CD4-positive, alpha-beta T cell (primary cell): Measurements from ENCODE around the gene ANO4. TPM values are rescaled to one million over a fixed set of nuclear protein-coding genes. Genes with fewer than 3 reads are reported as not detected.

Experiments
- ATAC-seq: fragments of 200-7000 bp; cut with Tn5 transposase; one replicate; pipeline ENCODE4 v1.10.0; 2022; ENCODE audit warnings: mild to moderate bottlenecking; ENCODE audit not compliant: poor library complexity
- CTCF ChIA-PET: fragments of 350-600 bp; sonication (Branson Sonifier 250); formaldehyde crosslinking; loops from one replicate; lab custom pipeline; 2021; ENCODE audit warnings: antibody characterized with exemption, inconsistent platforms; lab: Charles Lee
- POLR2A ChIA-PET: fragments of 350-600 bp; sonication (Branson Sonifier 250); formaldehyde crosslinking; loops from one replicate; lab custom pipeline; 2021; ENCODE audit warnings: antibody characterized with exemption, inconsistent platforms; lab: Charles Lee
- DNase-seq, 14 experiments: peaks; one replicate each; pipeline ENCODE4 v3.0.0-alpha.2; 2013 to 2020; ENCODE audit warnings: mixed read lengths in 2 of 14
- H3K27ac ChIP-seq, 2 donors: one replicate each; pipeline versions ENCODE4 v1.5.1 to v1.7.0; 2013; ENCODE audit warnings: low read length in 2 of 2, low read depth in 1 of 2, mild to moderate bottlenecking in 1 of 2
- H3K27me3 ChIP-seq, 2 experiments: 1 replicate in 1 of 2; 2 replicates in 1 of 2; pipeline versions ENCODE4 v1.6.1 to v1.7.0; 2013; ENCODE audit warnings: low read length in 2 of 2, control low read depth in 1 of 2, mild to moderate bottlenecking in 1 of 2, moderate library complexity in 1 of 2; ENCODE audit not compliant: insufficient read depth in 2 of 2, control insufficient read depth in 1 of 2
- H3K36me3 ChIP-seq: one replicate; pipeline ENCODE4 v1.6.1; 2013; ENCODE audit warnings: low read length, control low read depth; ENCODE audit not compliant: insufficient read depth
- H3K4me1 ChIP-seq: one replicate; pipeline ENCODE4 v1.6.1; 2013; ENCODE audit warnings: low read length, control low read depth; ENCODE audit not compliant: insufficient read depth
- H3K4me3 ChIP-seq: one replicate; pipeline ENCODE4 v1.5.1; 2013; ENCODE audit warnings: mild to moderate bottlenecking, low read length, moderate library complexity
- H3K9me3 ChIP-seq, 2 experiments: 1 replicate in 1 of 2; 2 replicates in 1 of 2; pipeline versions ENCODE4 v1.6.1 to v1.7.0; 2013; ENCODE audit warnings: low read length in 2 of 2, mild to moderate bottlenecking in 2 of 2, control low read depth in 1 of 2, moderate library complexity in 1 of 2; ENCODE audit not compliant: control insufficient read depth in 1 of 2, insufficient read depth in 1 of 2
- H3K27ac Mint-ChIP-seq: one replicate; pipeline ENCODE4 v1.8.0; 2020; ENCODE audit warnings: mixed read lengths
- H3K27me3 Mint-ChIP-seq: one replicate; pipeline ENCODE4 v1.8.0; 2021; ENCODE audit warnings: mixed read lengths
- H3K36me3 Mint-ChIP-seq: one replicate; pipeline ENCODE4 v1.8.0; 2021; ENCODE audit warnings: low read depth, mixed read lengths
- H3K4me1 Mint-ChIP-seq: one replicate; pipeline ENCODE4 v1.8.0; 2021; ENCODE audit warnings: low read depth, mixed read lengths
- H3K4me3 Mint-ChIP-seq: one replicate; pipeline ENCODE4 v1.8.0; 2020; ENCODE audit warnings: mild to moderate bottlenecking, mixed read lengths
- H3K9me3 Mint-ChIP-seq: one replicate; pipeline ENCODE4 v1.8.0; 2020; ENCODE audit warnings: mixed read lengths
- intact Hi-C, 2 experiments: fragments of 100-400 bp; cut with DNase I in 1 of 2; cut with micrococcal nuclease in 1 of 2; formaldehyde crosslinking; loops; one replicate each; pipeline versions ENCODE4 v1.15.1 to v1.9.0; 2023 to 2025; cut with DNase I, micrococcal nuclease
- total RNA-seq, 174 experiments: library from RNA in 2 of 174; stranded (reverse) in 2 of 174; gene quantifications; one replicate each; pipeline ENCODE4 v1.2.3 and lab custom pipeline; 2021 to 2026
- TF ChIP-seq, protein P1 (sequence below): fragments of 200-600 bp; IDR thresholded peaks from one replicate; pipeline ENCODE4 v1.8.0; 2022; ENCODE audit warnings: antibody characterized with exemption, mild to moderate bottlenecking

Gene ANO4
- total RNA-seq, 2 experiments from 2014 or later: not detected

- DNase-seq (no peak), ATAC-seq (no peak)
- Mint-ChIP-seq H3K36me3 (no peaks in the 10 kb centered on the region), H3K4me1 (no peaks in the 10 kb centered on the region), H3K27me3 (no peaks in the 10 kb centered on the region), H3K27ac (no peak overlapping the region), H3K9me3 (peaks cover 3% of the 10 kb centered on the region), H3K4me3 (no peak overlapping the region)
- peaks cover 0 to 3% of the 10 kb centered on the region in 2 experiments for H3K9me3 ChIP-seq
- no peaks in the 10 kb centered on the region for H3K4me1 ChIP-seq
- ChIA-PET POLR2A (no interaction called here), CTCF (no interaction called here)
- H3K36me3 ChIP-seq: no peaks in the 10 kb centered on the region
- TF ChIP-seq, protein P1, sequence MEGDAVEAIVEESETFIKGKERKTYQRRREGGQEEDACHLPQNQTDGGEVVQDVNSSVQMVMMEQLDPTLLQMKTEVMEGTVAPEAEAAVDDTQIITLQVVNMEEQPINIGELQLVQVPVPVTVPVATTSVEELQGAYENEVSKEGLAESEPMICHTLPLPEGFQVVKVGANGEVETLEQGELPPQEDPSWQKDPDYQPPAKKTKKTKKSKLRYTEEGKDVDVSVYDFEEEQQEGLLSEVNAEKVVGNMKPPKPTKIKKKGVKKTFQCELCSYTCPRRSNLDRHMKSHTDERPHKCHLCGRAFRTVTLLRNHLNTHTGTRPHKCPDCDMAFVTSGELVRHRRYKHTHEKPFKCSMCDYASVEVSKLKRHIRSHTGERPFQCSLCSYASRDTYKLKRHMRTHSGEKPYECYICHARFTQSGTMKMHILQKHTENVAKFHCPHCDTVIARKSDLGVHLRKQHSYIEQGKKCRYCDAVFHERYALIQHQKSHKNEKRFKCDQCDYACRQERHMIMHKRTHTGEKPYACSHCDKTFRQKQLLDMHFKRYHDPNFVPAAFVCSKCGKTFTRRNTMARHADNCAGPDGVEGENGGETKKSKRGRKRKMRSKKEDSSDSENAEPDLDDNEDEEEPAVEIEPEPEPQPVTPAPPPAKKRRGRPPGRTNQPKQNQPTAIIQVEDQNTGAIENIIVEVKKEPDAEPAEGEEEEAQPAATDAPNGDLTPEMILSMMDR: no peak
- H3K4me3 ChIP-seq: no peak overlapping the region
- no peaks in the 10 kb centered on the region for H3K27me3 ChIP-seq
- intact Hi-C loops: no loop called here
- no peak overlapping the region for H3K27ac ChIP-seq
Measured at GRCh38 chr12:100904270-100904669, 109.7 kb downstream of the ANO4 start.

GRCh38 chr12:100908501-100908900 is 113.9 kb downstream of the ANO4 start:
- H3K4me1 ChIP-seq: no peaks in the 10 kb centered on the region
- no peaks in the 10 kb centered on the region for H3K9me3 Mint-ChIP-seq
- no peaks in the 10 kb centered on the region for H3K4me1 Mint-ChIP-seq
- POLR2A ChIA-PET: no interaction called here
- no peak overlapping the region for H3K27ac ChIP-seq
- H3K36me3 Mint-ChIP-seq: no peaks in the 10 kb centered on the region
- CTCF ChIA-PET: no interaction called here
- TF ChIP-seq, protein P1: no peak
- no peak for DNase-seq
- no peak overlapping the region for H3K4me3 Mint-ChIP-seq
- no peaks in the 10 kb centered on the region for H3K9me3 ChIP-seq
- intact Hi-C loops: no loop called here
- no peak for ATAC-seq
- H3K27me3 ChIP-seq: no peaks in the 10 kb centered on the region
- H3K27me3 Mint-ChIP-seq: no peaks in the 10 kb centered on the region
- no peak overlapping the region for H3K27ac Mint-ChIP-seq
- no peaks in the 10 kb centered on the region for H3K36me3 ChIP-seq
- no peak overlapping the region for H3K4me3 ChIP-seq

DNA sequence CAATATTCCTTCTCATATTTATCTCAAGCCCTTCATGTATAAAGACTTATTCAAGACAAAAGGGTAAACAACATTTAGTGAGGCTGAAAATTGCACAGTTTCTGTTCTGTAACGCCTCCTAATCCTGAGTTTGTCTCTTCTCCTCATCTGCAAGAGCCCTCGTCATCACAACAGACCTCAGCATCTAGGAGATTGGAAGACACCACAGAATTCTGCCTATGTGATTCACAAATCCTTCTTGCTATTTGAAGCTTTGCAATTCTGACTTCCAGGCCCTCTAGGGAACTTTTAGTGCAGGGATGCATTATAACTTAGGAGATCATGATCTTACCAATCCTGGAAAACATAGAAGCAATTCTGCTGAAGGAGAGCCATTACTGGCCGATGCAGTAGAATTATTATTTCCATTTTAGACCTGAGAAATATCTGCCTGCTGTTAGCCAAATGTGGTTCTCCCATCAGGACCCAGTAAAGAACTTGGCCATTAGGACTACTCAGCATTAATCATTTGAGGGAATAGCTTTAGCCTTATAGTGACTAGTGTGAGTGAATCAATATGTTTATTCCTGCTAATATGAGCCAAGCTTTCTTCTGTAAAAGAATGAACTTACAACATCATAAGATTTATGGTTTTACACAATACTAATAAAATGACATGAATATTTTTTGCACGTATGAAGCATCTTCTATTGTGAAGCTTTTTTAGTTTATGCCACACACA is 119.5 kb downstream of the ANO4 start:
- Mint-ChIP-seq H3K27me3 (no peaks in the 10 kb centered on the region), H3K36me3 (no peaks in the 10 kb centered on the region), H3K4me3 (no peak overlapping the region), H3K4me1 (no peaks in the 10 kb centered on the region), H3K27ac (no peak overlapping the region), H3K9me3 (no peaks in the 10 kb centered on the region)
- Histone ChIP-seq H3K4me3 (no peak overlapping the region), H3K27me3 (no peaks in the 10 kb centered on the region), H3K4me1 (no peaks in the 10 kb centered on the region), H3K36me3 (no peaks in the 10 kb centered on the region), H3K9me3 (no peaks in the 10 kb centered on the region), H3K27ac (no peak overlapping the region)
- no peak for ATAC-seq
- intact Hi-C loops: no loop called here
- ChIA-PET CTCF (no interaction called here), POLR2A (no interaction called here)
- DNase-seq: no peak
- TF ChIP-seq, protein P1: no peak
